H9 (cell line): ENCODE data around the gene RASA3. TPM values are rescaled to one million over a fixed set of nuclear protein-coding genes. Genes with fewer than 3 reads are reported as not detected.

Experiments
- DNase-seq: peaks from one replicate; pipeline ENCODE4 v3.0.0-alpha.2; 2017
- H2AFZ ChIP-seq: one replicate; pipeline ENCODE4 v1.6.1; 2013; ENCODE audit warnings: mild to moderate bottlenecking, low read length, control low read depth, moderate library complexity
- H2AK5ac ChIP-seq: 2 replicates; pipeline ENCODE4 v1.6.1; 2013; ENCODE audit warnings: low read length, control low read depth, mixed read lengths; ENCODE audit not compliant: insufficient read length
- H2BK120ac ChIP-seq: one replicate; pipeline ENCODE4 v1.6.1; 2013; ENCODE audit warnings: low read depth, mild to moderate bottlenecking, low read length, control low read depth, inconsistent platforms; ENCODE audit not compliant: poor library complexity, severe bottlenecking
- H2BK12ac ChIP-seq: 2 replicates; pipeline ENCODE4 v1.6.1; 2013; ENCODE audit warnings: low read length, control low read depth, mixed read lengths, low read depth; ENCODE audit not compliant: insufficient read length
- H2BK15ac ChIP-seq: 2 replicates; pipeline ENCODE4 v1.6.1; 2013; ENCODE audit warnings: low read depth, low read length, control low read depth
- H2BK20ac ChIP-seq: one replicate; pipeline ENCODE4 v1.6.1; 2013; ENCODE audit warnings: low read depth, mild to moderate bottlenecking, low read length, control low read depth, inconsistent platforms; ENCODE audit not compliant: poor library complexity, severe bottlenecking
- H2BK5ac ChIP-seq: 2 replicates; pipeline ENCODE4 v1.6.1; 2013; ENCODE audit warnings: low read length, control low read depth, mixed read lengths; ENCODE audit not compliant: insufficient read length
- H3K14ac ChIP-seq: 2 replicates; pipeline ENCODE4 v1.6.1; 2013; ENCODE audit warnings: low read length, control low read depth; ENCODE audit not compliant: insufficient read depth
- H3K18ac ChIP-seq: 2 replicates; pipeline ENCODE4 v1.6.1; 2013; ENCODE audit warnings: low read depth, mild to moderate bottlenecking, mixed read lengths, low read length, control low read depth; ENCODE audit not compliant: insufficient read length
- H3K23ac ChIP-seq: 2 replicates; pipeline ENCODE4 v1.6.1; 2013; ENCODE audit warnings: low read length, control low read depth, mixed read lengths, low read depth; ENCODE audit not compliant: insufficient read length
- H3K23me2 ChIP-seq: 2 replicates; pipeline ENCODE4 v1.6.1; 2013; ENCODE audit warnings: low read depth, mild to moderate bottlenecking, mixed read lengths, low read length, control low read depth; ENCODE audit not compliant: insufficient read length, poor library complexity, severe bottlenecking
- H3K27ac ChIP-seq: 2 replicates; pipeline ENCODE4 v1.5.1; 2013; ENCODE audit warnings: low read length, control low read depth, mixed read lengths, low read depth; ENCODE audit not compliant: insufficient read length
- H3K27me3 ChIP-seq: 2 replicates; pipeline ENCODE4 v1.6.1; 2013; ENCODE audit warnings: low read length, control low read depth, inconsistent platforms; ENCODE audit not compliant: insufficient read depth
- H3K4ac ChIP-seq: 2 replicates; pipeline ENCODE4 v1.6.1; 2013; ENCODE audit warnings: low read depth, mild to moderate bottlenecking, control low read depth, inconsistent platforms, low read length, moderate library complexity
- H3K4me1 ChIP-seq: 2 replicates; pipeline ENCODE4 v1.6.1; 2013; ENCODE audit warnings: low read length, control low read depth, inconsistent platforms; ENCODE audit not compliant: insufficient read depth
- H3K4me2 ChIP-seq: 2 replicates; pipeline ENCODE4 v1.6.1; 2013; ENCODE audit warnings: low read length, control low read depth, mixed read lengths; ENCODE audit not compliant: insufficient read length, insufficient read depth
- H3K56ac ChIP-seq: 2 replicates; pipeline ENCODE4 v1.6.1; 2013; ENCODE audit warnings: low read depth, mild to moderate bottlenecking, mixed read lengths, low read length, control low read depth; ENCODE audit not compliant: insufficient read length
- H3K79me1 ChIP-seq: 2 replicates; pipeline ENCODE4 v1.6.1; 2013; ENCODE audit warnings: low read depth, mild to moderate bottlenecking, moderate library complexity, low read length, control low read depth, inconsistent platforms; ENCODE audit not compliant: insufficient read depth, poor library complexity, severe bottlenecking
- H3K79me2 ChIP-seq: 2 replicates; pipeline ENCODE4 v1.6.1; 2013; ENCODE audit warnings: low read length, control low read depth, inconsistent platforms; ENCODE audit not compliant: insufficient read depth
- H3K9ac ChIP-seq: 2 replicates; pipeline ENCODE4 v1.6.1; 2013; ENCODE audit warnings: low read length, control low read depth, mixed read lengths; ENCODE audit not compliant: insufficient read length; ENCODE audit errors: extremely low read depth
- H3K9me3 ChIP-seq: one replicate; pipeline ENCODE4 v1.6.1; 2013; ENCODE audit warnings: low read depth, low read length, inconsistent platforms; ENCODE audit not compliant: control insufficient read depth
- H3T11ph ChIP-seq: one replicate; pipeline ENCODE4 v1.6.1; 2013; ENCODE audit warnings: mild to moderate bottlenecking, low read length, control low read depth, inconsistent platforms
- H4K20me1 ChIP-seq: one replicate; pipeline ENCODE4 v1.6.1; 2013; ENCODE audit not compliant: control insufficient read depth, insufficient read length, insufficient read depth
- H4K5ac ChIP-seq: 2 replicates; pipeline ENCODE4 v1.6.1; 2013; ENCODE audit warnings: low read depth, mild to moderate bottlenecking, mixed read lengths, low read length, control low read depth; ENCODE audit not compliant: insufficient read length
- H4K8ac ChIP-seq: replicated peaks from 2 replicates; pipeline ENCODE4 v1.6.1; 2013; ENCODE audit warnings: low read length, control low read depth, mixed read lengths, low read depth; ENCODE audit not compliant: insufficient read length
- H4K91ac ChIP-seq: 2 replicates; pipeline ENCODE4 v1.6.1; 2013; ENCODE audit warnings: low read depth, mild to moderate bottlenecking, moderate library complexity, mixed read lengths, low read length, control low read depth; ENCODE audit not compliant: insufficient read length
- H3K27ac Mint-ChIP-seq, 3 experiments: 2 replicates in 2 of 3; 3 replicates in 1 of 3; pipeline ENCODE4 v1.8.0; 2020 to 2021; ENCODE audit warnings: mixed read lengths in 3 of 3, mild to moderate bottlenecking in 1 of 3, moderate library complexity in 1 of 3
- H3K27me3 Mint-ChIP-seq: 2 replicates; pipeline ENCODE4 v1.8.0; 2021; ENCODE audit warnings: low read depth, mild to moderate bottlenecking, moderate library complexity, mixed read lengths
- H3K36me3 Mint-ChIP-seq, 3 experiments: 2 replicates in 2 of 3; 3 replicates in 1 of 3; pipeline ENCODE4 v1.8.0; 2020 to 2021; ENCODE audit warnings: low read depth in 3 of 3, mixed read lengths in 3 of 3; ENCODE audit not compliant: insufficient read depth in 1 of 3
- H3K4me1 Mint-ChIP-seq, 2 experiments: 2 replicates each; pipeline ENCODE4 v1.8.0; 2020; ENCODE audit warnings: mixed read lengths in 2 of 2
- H3K4me3 Mint-ChIP-seq, 2 experiments: 2 replicates in 1 of 2; 3 replicates in 1 of 2; pipeline ENCODE4 v1.8.0; 2020 to 2021; ENCODE audit warnings: mild to moderate bottlenecking in 2 of 2, mixed read lengths in 2 of 2, moderate library complexity in 1 of 2
- H3K9me3 Mint-ChIP-seq, 2 experiments: 2 replicates in 1 of 2; 3 replicates in 1 of 2; pipeline ENCODE4 v1.8.0; 2020; ENCODE audit warnings: mild to moderate bottlenecking in 2 of 2, mixed read lengths in 2 of 2, moderate library complexity in 1 of 2
- WGBS: extraction: QIAGEN DNeasy Blood & Tissue Kit; methylation state at CpG from one replicate; pipeline ENCODE4 v1.1.7; 2013; ENCODE audit warnings: missing lambda C conversion rate, low lambda C conversion rate, mixed read lengths; ENCODE audit not compliant: insufficient read length; ENCODE audit errors: extremely low coverage; 5-methylcytosine and 5-hydroxymethylcytosine counted together
- total RNA-seq: library from RNA; stranded (reverse); gene quantifications from 2 replicates; pipeline ENCODE4 v1.2.1, GENCODE V29; 2021
- TF ChIP-seq, protein P1 (sequence below): fragments of 200-600 bp; sonication (generic); conservative IDR thresholded peaks from 3 replicates; pipeline ENCODE4 v1.8.0; 2021; ENCODE audit warnings: antibody characterized with exemption, mild to moderate bottlenecking

Gene RASA3
- total RNA-seq, 1 experiment from 2014 or later: 12.3 TPM

DNA sequence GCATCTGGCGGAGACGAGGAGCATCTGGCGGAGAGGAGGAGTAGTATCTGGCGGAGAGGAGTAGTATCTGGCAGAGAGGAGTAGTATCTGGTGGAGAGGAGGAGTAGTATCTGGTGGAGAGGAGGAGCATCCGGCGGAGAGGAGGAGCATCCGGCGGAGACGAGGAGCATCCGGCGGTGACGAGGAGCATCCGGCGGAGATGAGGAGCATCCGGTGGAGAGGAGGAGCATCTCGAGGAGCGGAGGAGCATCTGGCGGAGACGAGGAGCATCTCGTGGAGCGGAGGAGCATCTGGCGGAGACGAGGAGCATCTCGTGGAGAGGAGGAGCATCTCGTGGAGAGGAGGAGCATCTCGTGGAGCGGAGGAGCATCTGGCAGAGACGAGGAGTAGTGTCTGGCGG, 177.2 kb downstream of the RASA3 start:
- no peak overlapping the region for H2AFZ ChIP-seq
- peak overlapping the region in 2 of 3 experiments; percentile 40 to 78; a peak in 2 of 7 replicates for H3K27ac Mint-ChIP-seq

More for the DNA sequence above, 177.2 kb downstream of the RASA3 start:
- Histone ChIP-seq H3T11ph (no peak overlapping the region), H3K9ac (no peak overlapping the region), H3K79me2 (no peaks in the 10 kb centered on the region), H3K18ac (no peak overlapping the region), H3K4me1 (no peaks in the 10 kb centered on the region), H3K79me1 (no peaks in the 10 kb centered on the region), H2BK15ac (no peak overlapping the region), H2BK20ac (no peak overlapping the region), H4K5ac (no peak overlapping the region), H4K20me1 (no peaks in the 10 kb centered on the region), H3K27ac (no peak overlapping the region), H4K91ac (no peak overlapping the region), H3K56ac (no peak overlapping the region), H2BK120ac (no peak overlapping the region), H4K8ac (no peak overlapping the region), H3K27me3 (no peaks in the 10 kb centered on the region), H2BK12ac (no peak overlapping the region), H3K23me2 (no peaks in the 10 kb centered on the region), H3K14ac (no peak overlapping the region), H3K4me2 (no peak overlapping the region), H2BK5ac (no peak overlapping the region), H2AK5ac (no peak overlapping the region), H3K4ac (no peak overlapping the region), H3K9me3 (peaks cover 9% of the 10 kb centered on the region), H3K23ac (no peak overlapping the region)
- peaks cover 15 to 36% (median 20%) of the 10 kb centered on the region in 3 experiments for H3K36me3 Mint-ChIP-seq
- TF ChIP-seq, protein P1, sequence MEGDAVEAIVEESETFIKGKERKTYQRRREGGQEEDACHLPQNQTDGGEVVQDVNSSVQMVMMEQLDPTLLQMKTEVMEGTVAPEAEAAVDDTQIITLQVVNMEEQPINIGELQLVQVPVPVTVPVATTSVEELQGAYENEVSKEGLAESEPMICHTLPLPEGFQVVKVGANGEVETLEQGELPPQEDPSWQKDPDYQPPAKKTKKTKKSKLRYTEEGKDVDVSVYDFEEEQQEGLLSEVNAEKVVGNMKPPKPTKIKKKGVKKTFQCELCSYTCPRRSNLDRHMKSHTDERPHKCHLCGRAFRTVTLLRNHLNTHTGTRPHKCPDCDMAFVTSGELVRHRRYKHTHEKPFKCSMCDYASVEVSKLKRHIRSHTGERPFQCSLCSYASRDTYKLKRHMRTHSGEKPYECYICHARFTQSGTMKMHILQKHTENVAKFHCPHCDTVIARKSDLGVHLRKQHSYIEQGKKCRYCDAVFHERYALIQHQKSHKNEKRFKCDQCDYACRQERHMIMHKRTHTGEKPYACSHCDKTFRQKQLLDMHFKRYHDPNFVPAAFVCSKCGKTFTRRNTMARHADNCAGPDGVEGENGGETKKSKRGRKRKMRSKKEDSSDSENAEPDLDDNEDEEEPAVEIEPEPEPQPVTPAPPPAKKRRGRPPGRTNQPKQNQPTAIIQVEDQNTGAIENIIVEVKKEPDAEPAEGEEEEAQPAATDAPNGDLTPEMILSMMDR: no peak
- H3K27me3 Mint-ChIP-seq: peaks cover 17% of the 10 kb centered on the region
- peaks cover 0 to 5% of the 10 kb centered on the region in 2 experiments; a peak in 2 of 4 replicates for H3K4me1 Mint-ChIP-seq
- no peak overlapping the region for H3K4me3 Mint-ChIP-seq
- no peak for DNase-seq
- no CpG with 5 or more reads among the region's 29 CpGs for WGBS
- H3K9me3 Mint-ChIP-seq: peaks cover 51 to 53% of the 10 kb centered on the region in 2 experiments
